Subcutaneous adipose tissue (tissue), 4 donors: ENCODE measurements around the gene WDR59. TPM values are rescaled to one million over a fixed set of nuclear protein-coding genes. Genes with fewer than 3 reads are reported as not detected.

Experiments
- total RNA-seq, 4 donors: library from RNA; depleted of rRNA; stranded (reverse); fragments of >200 nt; gene quantifications; one replicate each; pipeline ENCODE4 v1.1.0, GENCODE V29; 2016
- TF ChIP-seq, protein P1 (sequence below): fragments of 450-650 bp; IDR thresholded peaks from one replicate; pipeline ENCODE4 v1.5.1; 2016; ENCODE audit warnings: low read depth, mild to moderate bottlenecking, control low read depth, antibody characterized with exemption, moderate library complexity

Gene WDR59
- total RNA-seq, 4 donors from 2014 or later, result 20.5 to 33.2 (median 25.6) TPM

DNA sequence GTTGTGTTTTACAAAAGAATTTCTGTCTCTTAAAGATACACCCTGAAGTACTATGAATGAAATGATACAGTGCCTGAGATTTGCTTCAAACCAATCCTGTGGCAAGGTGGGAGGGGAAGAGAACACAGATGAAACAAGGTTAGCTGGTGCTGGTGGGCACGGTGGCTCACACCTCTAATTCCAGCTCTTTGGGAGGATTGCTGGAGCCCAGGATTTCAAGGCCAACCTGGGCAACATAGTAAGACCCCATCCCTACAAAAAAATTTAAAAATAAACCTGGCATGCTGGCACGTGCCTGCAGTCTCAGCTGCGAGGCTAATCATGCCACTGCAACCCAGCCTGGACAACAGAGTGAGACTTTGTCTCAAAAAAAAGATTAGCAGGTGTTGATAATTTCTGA is 143.0 kb downstream of the WDR59 start:
- TF ChIP-seq, protein P1, sequence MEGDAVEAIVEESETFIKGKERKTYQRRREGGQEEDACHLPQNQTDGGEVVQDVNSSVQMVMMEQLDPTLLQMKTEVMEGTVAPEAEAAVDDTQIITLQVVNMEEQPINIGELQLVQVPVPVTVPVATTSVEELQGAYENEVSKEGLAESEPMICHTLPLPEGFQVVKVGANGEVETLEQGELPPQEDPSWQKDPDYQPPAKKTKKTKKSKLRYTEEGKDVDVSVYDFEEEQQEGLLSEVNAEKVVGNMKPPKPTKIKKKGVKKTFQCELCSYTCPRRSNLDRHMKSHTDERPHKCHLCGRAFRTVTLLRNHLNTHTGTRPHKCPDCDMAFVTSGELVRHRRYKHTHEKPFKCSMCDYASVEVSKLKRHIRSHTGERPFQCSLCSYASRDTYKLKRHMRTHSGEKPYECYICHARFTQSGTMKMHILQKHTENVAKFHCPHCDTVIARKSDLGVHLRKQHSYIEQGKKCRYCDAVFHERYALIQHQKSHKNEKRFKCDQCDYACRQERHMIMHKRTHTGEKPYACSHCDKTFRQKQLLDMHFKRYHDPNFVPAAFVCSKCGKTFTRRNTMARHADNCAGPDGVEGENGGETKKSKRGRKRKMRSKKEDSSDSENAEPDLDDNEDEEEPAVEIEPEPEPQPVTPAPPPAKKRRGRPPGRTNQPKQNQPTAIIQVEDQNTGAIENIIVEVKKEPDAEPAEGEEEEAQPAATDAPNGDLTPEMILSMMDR, result no peak

DNA sequence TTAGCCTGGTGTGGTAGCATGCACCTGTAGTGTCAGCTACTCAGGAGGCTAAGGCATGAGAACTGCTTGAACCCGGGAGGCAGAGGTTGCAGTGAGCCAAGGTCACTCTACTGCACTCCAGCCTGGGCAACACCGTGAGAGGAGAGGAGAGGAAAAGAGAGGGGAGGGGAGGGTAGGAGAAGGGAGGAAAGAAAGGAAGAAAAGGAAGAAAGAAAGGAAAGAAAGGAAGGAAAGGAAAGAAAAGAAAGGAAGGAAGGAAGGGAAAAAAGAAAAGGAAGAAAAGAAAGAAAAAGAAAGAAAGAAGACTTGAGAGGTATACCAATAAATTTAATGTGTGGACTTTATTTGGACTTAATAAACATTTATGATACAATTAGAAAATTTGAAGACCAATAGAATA is 143.5 kb downstream of the WDR59 start:
- TF ChIP-seq, protein P1, result no peak

DNA sequence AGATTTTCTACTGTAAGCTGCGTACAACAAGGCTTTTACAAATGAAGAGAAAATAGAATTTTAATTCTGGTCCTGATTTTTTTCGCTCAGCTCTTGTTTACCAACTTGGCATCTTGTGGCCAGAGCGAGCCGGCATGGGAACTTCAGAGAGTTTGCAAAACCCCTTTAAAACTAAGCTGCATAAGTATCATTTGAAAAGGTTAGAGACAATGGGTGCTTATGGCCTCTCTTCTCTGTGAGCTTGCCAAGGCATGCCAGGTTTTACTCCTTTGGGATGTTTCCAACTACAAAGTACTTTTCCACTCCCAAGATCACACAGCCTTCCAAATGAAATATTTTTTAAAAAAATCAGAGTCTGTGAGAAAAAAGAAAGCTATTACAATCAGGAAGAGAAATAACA is 147.9 kb downstream of the WDR59 start:
- TF ChIP-seq, protein P1, result no peak

DNA sequence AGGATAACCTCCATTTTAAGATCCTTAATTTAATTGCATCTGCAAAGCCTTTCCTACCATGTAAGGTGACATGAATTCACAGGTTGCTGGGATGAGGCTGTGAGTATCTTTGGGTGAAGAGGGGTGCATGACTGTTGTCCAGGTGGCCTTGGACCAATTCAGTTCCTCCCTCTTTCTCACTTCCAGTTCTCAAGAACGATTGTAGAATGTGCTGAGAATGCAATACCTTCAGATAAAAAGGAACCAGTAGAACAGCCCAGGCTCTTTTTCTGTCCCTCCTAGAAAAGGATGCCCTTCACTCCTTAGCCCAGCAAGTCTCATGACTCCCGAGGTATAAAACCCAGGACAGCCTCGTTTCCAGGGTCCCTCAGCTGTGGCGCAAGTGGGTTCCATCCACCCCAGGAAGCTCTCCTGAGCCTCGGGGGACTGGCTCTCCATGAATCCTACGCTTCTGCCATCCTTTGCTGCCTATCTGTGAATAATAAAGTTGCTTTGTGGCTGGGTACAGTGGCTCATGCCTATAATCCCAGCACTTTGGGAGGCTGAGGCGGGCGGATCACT is 148.7 kb downstream of the WDR59 start:
- TF ChIP-seq, protein P1, result no peak

DNA sequence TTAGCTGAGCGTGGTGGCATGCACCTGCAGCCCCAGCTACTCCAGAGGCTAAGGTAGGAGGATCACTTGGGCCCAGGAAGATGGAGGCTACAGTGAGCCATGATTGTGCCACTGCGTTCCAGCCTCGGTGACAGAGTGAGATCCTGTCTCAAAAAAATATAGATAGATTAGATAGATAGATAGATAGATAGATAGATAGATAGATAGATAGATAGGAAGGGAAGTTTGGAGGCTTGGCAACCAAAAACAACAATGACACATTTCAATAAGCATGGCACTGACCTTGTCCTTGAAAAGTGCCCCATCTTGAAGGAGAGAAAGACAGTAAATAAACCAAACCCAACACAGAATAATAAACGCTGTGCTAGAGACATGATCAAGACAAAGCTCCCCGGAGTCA is 152.7 kb downstream of the WDR59 start:
- TF ChIP-seq, protein P1, result no peak

DNA sequence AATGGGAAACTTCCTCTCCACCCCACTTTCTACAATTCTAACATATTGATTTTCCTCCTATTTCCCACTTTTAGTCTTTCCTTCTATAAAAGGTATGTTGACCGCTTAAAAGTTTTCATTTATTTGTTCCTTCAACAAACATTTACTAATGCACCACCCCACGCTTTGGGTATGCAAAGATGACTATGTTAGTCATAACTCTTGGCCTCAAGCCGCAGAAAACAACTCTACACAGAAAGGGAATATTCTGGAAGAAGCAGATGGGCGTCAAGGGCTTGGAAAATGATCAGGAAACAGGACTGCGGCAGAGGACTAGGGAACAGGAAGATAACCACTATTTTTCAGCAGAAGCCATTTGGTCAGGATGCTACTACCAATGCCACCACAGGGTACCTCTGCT is 153.5 kb downstream of the WDR59 start:
- TF ChIP-seq, protein P1, result no peak

DNA sequence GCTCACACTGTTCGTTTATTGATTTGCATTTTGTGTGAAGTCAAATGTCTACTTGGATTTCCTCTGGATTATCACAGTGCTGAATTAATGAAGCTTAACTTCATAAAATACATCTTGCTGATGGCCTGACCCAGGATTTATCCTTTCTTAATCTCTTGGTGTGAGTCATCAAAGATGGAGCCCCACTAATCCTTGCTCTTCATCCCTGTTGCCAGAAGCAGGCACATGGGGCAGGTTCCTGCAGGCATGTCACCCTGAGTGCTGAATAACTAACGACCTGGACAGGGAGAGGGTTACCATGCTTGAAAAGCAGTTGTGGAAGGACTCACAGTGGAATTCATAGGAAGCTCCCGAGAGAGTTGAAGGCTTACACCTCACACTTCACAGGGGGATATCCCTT is 154.3 kb downstream of the WDR59 start:
- TF ChIP-seq, protein P1, result no peak
